HG02981 (cell line): ENCODE measurements around the gene ABCD1.
"Not testable (repeated sequence)": the region's sequence is repeated elsewhere in the genome, so short reads cannot be mapped to it uniquely, and the experiment has no call there.

ENCODE experiments used
- ATAC-seq: cut with Tn5 transposase; IDR thresholded peaks from one replicate; pipeline ENCODE4 v1.9.1; 2021; ENCODE audit warnings: mild to moderate bottlenecking, moderate library complexity; ENCODE audit not compliant: unreplicated experiment

The ABCD1 gene

DNA sequence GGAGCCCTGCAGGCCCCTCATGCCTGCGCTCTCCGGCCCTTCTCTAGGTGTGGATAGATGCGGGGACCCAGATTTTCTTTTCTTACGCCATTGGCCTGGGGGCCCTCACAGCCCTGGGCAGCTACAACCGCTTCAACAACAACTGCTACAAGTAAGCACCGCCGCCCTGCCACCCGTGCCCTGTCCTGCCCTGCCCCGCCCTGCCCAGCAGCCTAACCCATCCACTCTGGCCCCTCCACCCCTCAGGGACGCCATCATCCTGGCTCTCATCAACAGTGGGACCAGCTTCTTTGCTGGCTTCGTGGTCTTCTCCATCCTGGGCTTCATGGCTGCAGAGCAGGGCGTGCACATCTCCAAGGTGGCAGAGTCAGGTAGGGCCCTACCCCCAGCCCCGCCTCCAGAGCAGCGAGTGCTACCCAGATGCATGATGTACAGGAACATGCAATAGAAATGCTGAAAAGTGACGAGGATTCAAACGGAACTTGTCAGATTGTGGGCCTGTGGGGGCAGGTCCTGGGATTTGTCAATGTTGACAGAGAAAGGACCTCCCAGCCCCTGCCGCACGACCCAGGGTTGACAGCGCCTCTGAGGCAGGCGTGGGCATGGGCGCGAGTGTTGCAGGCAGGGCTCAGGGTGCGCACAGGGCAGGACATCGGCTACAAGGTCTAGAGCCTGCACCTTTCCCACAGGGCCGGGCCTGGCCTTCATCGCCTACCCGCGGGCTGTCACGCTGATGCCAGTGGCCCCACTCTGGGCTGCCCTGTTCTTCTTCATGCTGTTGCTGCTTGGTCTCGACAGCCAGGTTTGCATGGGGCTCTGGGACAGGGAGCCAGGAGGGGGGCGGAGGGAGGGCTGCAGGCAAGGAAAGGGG lies 31.2 kb upstream of the ABCD1 start:
- ATAC-seq: no peak

- not testable (repeated sequence) for ATAC-seq
Measured at GRCh38 chrX:153694256-153694655, 30.4 kb upstream of the ABCD1 start.

DNA sequence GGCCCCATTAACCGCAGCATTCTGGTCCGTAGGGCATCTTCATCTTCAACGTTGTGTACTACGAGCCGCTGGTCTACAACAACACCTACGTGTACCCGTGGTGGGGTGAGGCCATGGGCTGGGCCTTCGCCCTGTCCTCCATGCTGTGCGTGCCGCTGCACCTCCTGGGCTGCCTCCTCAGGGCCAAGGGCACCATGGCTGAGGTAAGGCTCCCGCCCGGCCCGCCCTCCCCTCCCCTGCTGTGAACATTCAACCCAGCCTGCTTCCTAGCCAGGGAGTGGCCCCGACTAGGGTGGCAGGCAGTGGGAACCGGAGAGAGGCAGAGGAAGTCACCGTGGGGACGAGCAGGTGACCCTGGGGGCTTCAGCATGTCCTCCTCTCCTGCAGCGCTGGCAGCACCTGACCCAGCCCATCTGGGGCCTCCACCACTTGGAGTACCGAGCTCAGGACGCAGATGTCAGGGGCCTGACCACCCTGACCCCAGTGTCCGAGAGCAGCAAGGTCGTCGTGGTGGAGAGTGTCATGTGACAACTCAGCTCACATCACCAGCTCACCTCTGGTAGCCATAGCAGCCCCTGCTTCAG lies 29.9 kb upstream of the ABCD1 start:
- no peak for ATAC-seq

DNA sequence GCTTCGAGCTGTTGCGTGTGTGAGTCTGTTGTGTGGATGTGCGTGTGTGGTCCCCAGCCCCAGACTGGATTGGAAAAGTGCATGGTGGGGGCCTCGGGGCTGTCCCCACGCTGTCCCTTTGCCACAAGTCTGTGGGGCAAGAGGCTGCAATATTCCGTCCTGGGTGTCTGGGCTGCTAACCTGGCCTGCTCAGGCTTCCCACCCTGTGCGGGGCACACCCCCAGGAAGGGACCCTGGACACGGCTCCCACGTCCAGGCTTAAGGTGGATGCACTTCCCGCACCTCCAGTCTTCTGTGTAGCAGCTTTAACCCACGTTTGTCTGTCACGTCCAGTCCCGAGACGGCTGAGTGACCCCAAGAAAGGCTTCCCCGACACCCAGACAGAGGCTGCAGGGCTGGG lies 28.6 kb upstream of the ABCD1 start:
- ATAC-seq: no peak

GRCh38 chrX:153696538-153696937 lies 28.1 kb upstream of the ABCD1 start:
- ATAC-seq: not testable (repeated sequence)

DNA sequence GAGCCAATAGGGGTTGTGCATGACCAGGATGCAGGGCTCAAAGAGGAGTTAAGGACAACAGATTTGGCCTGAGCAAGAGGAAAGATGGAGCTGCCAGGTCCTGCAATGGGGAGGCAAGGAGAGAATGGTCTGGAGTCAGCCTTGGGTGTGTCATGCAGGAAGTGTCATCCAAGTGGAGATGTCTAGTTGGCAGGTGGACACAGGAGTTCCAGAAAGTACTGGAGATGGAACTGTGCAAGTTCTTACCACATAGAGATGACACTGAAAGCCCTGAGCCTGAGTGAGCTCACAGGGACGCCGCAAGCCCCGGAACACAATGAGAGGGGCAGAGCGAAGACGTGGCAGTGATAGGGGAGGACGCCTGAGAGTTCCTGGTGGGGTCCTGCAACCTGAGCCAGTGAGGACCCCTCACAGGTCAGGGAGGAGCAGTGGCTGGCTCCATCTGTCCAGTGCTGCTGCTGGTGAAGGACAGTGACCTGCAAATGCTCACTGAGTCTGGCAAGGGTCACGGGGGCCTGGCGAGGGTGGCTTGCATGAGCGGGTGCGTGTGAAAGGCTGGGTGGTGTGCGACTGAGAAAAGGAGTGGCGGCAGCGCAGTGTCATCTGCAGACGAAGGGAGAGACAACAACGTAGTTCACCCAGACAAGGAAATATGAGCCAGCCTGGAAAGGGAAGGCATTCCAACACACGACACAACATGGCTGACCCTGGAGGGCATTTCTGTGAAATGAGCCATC lies 27.5 kb upstream of the ABCD1 start:
- not testable (repeated sequence) for ATAC-seq

DNA sequence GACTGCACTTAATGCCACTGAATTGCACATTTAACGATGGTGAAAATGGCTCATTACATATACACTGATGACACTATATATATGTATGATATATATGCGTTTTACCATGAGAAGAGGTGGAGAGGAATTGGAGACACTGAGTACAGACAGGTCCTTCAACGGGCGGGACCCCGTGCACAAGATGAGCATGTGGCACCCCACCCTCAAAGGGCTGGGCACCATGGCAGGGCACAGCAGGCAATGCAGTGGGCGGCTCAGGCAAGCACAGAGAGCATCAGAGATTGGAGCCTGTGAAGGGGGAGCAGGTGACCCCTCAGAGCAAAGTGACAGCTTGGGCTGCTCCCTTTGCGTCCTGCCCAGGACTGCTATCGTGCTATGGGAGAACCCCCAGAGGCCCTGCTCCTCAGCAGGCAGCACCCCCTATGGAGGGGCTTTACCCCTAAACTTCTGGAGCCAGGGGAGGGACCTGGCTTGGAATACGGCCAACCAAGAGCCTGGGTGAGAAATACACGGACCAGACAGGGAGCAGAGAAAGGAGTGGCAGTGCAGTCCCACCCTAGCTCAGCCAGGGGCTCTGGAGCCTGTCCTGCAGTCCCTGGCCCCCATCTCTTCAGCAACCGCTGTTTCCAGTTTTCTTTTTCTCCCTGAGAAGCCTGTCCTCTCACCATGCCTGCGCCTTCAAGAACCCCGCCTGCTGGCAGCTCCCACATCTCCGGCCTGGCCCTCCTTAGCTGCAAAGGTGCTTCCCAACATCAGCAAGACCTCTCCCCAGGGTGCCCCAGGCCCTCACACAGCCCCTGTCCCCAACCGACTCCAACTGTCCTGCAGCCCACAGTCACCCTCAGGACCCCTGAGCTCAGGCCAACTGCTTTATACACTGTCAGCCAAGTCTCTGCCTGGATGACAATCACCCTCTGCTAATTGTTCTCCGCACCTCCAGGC lies 26.5 kb upstream of the ABCD1 start:
- no peak for ATAC-seq

GRCh38 chrX:153699210-153699783 lies 25.4 kb upstream of the ABCD1 start:
- ATAC-seq: not testable (repeated sequence)

GRCh38 chrX:153699784-153700371 lies 24.8 kb upstream of the ABCD1 start:
- ATAC-seq: not testable (repeated sequence)

DNA sequence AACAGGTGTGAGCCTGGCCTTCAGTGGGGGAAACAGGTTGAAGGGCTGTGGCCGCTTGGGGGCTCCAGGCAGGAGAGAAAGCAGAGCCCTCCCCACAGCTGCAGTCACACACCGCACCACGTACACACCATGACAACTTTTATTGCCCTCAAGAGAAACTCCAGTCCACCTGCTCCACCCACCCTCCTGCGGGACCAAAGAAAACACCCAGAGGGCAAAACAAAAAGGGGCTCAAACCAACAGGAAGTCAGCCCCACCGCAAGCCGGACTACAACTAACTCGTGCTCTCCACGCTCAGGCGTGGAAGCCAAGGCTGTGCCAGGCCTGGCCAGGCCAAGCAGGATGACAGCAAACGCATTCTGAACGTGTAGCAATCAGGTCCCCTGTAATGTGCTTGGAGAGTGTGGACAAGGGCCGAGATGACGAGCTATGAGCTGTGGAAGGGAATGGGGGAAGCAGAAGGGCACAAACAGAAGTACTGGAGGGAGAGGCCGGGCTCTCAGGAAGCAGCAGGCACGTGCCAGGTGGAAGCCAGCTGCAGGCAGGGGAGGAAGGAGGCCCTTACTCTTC lies 24.2 kb upstream of the ABCD1 start:
- no peak for ATAC-seq

- ATAC-seq: no peak
Measured at GRCh38 chrX:153700967-153701366, 23.7 kb upstream of the ABCD1 start.

DNA sequence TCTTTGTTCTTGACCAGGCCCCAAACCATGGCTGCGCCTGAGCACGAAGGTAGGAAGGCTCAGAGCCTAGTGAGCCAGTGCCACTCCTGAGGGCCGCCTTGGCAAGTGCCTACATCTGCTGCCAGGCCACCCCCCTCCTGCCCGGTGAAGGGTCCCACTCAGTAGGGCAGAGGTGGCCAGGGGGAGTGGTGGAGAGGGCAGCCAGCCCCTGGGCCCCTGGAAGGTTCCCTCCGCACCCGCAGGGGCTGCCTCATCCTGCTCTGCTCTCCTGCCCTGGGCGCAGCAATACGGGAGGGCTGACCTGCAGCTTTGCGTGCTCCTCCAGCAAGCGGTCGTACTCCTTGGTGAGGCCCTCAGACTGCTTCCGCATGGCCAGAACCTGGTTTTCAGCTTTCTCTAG lies 22.9 kb upstream of the ABCD1 start:
- ATAC-seq: no peak

GRCh38 chrX:153702336-153703035 lies 22.2 kb upstream of the ABCD1 start:
- no peak for ATAC-seq

- no peak for ATAC-seq
Measured at GRCh38 chrX:153703036-153703370, 21.7 kb upstream of the ABCD1 start.

GRCh38 chrX:153704021-153704526 lies 20.6 kb upstream of the ABCD1 start:
- no peak for ATAC-seq

DNA sequence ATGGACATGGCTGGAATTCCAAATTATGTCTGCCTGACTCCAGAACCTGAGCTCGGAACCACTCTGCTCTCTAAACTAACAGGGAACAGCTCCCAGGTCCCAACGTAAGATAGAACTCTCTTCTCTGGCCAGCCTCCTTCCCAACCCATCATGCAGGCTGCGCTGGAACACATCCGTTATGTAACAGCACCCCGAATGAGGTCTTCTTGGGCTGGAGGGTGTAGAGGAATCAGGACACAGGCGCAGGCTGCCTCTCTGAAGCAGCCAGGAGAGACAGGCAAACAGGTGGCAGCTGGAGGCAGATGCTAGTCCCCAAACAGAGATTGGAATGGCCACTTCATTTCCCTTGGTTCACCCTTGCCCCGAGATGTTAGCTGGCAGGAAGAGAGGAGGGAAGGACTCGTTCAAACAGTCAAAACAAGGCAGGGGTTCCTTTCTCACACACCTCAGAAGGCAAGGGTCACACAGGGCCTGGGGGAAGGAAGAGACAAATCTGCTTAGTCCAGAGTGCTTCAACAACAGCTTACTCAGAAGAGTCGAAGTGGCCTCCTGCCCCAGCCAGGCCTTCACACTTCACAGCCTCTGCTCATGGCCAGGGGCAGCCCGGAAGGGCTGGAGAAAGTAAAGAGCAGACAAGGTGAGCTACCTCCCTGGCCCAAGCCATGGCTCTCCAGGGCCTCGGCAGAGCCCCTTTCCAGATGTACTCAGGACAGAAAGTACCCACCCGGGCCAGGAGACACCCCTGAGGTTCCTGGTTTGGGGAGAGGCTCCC lies 19.8 kb upstream of the ABCD1 start:
- ATAC-seq: not testable (repeated sequence)

- not testable (repeated sequence) for ATAC-seq
Measured at GRCh38 chrX:153705403-153706060, 19.1 kb upstream of the ABCD1 start.

- no peak for ATAC-seq
Measured at GRCh38 chrX:153706799-153707198, 17.9 kb upstream of the ABCD1 start.
